SK-N-SH (cell line): ENCODE data around the gene ZNF121. TPM values are rescaled to one million over a fixed set of nuclear protein-coding genes. Genes with fewer than 3 reads are reported as not detected.

Experiments used
- CTCF ChIA-PET: fragments of 300-600, 350-600 bp; formaldehyde crosslinking; extraction: SDS; loops from one replicate; lab custom pipeline; 2021; lab: Yijun Ruan, JAX
- POLR2A ChIA-PET: fragments of 350-600 bp; sonication (Branson Sonifier 250); formaldehyde crosslinking; extraction: SDS; loops from one replicate; lab custom pipeline; 2020; ENCODE audit warnings: antibody characterized with exemption, inconsistent platforms; lab: Yijun Ruan, JAX
- DNase-seq: peaks from one replicate; pipeline ENCODE4 v3.0.0; 2012
- H2AFZ ChIP-seq: fragments of 200-600 bp; sonication (generic); 2 replicates; pipeline ENCODE4 v1.8.1; 2016; ENCODE audit warnings: antibody characterized with exemption, mild to moderate bottlenecking, low read depth
- H3F3A ChIP-seq: fragments of 200-600 bp; sonication (generic); replicated peaks from 2 replicates; pipeline ENCODE3; 2016; ENCODE audit warnings: antibody characterized with exemption, mild to moderate bottlenecking; ENCODE audit not compliant: insufficient read depth
- H3K27ac ChIP-seq, 2 experiments: fragments of 200-500 bp in 1 of 2; fragments of 200-600 bp in 1 of 2; sonication (Bioruptor generic) in 1 of 2; sonication (generic), shearing (Covaris generic) in 1 of 2; 2 replicates each; pipeline versions ENCODE4 v1.5.1 to v1.6.1; 2014 to 2016; ENCODE audit warnings: low read depth in 2 of 2, inconsistent platforms in 1 of 2, low read length in 1 of 2, mild to moderate bottlenecking in 1 of 2, mixed read lengths in 1 of 2
- H3K27me3 ChIP-seq: fragments of 200-600 bp; sonication (generic), shearing (Covaris generic); 2 replicates; pipeline ENCODE4 v1.6.1; 2016; ENCODE audit warnings: mixed run types; ENCODE audit not compliant: insufficient read depth
- H3K36me3 ChIP-seq, 2 experiments: fragments of 200-500 bp in 1 of 2; fragments of 200-600 bp in 1 of 2; sonication (Bioruptor generic) in 1 of 2; sonication (generic) in 1 of 2; replicated peaks in 1 of 2; 2 replicates each; pipeline versions ENCODE3 to v1.5.1; 2014 to 2016; ENCODE audit warnings: low read length in 1 of 2, mild to moderate bottlenecking in 1 of 2; ENCODE audit not compliant: insufficient read depth in 2 of 2, control insufficient read depth in 1 of 2
- H3K4me1 ChIP-seq, 2 experiments: fragments of 200-500 bp in 1 of 2; fragments of 200-600 bp in 1 of 2; sonication (Bioruptor generic) in 1 of 2; sonication (generic), shearing (Covaris generic) in 1 of 2; 2 replicates each; pipeline versions ENCODE4 v1.5.1 to v1.6.1; 2014 to 2016; ENCODE audit warnings: low read depth in 1 of 2, low read length in 1 of 2, mixed run types in 1 of 2; ENCODE audit not compliant: insufficient read depth in 2 of 2, control insufficient read depth in 1 of 2
- H3K4me2 ChIP-seq: fragments of 200-600 bp; sonication (generic), shearing (Covaris generic); 2 replicates; pipeline ENCODE4 v1.6.1; 2017; ENCODE audit warnings: mixed run types
- H3K4me3 ChIP-seq, 2 experiments: fragments of 200-500 bp in 1 of 2; fragments of 200-600 bp in 1 of 2; sonication (Bioruptor generic) in 1 of 2; sonication (generic), shearing (Covaris generic) in 1 of 2; 2 replicates each; pipeline versions ENCODE4 v1.5.1 to v1.8.1; 2014 to 2016; ENCODE audit warnings: low read depth in 2 of 2, inconsistent platforms in 1 of 2, low read length in 1 of 2, mild to moderate bottlenecking in 1 of 2, mixed read lengths in 1 of 2, moderate library complexity in 1 of 2
- H3K79me2 ChIP-seq: fragments of 200-600 bp; sonication (generic); 2 replicates; pipeline ENCODE4 v1.8.1; 2017; ENCODE audit warnings: mild to moderate bottlenecking; ENCODE audit not compliant: insufficient read depth
- H3K9ac ChIP-seq: fragments of 200-600 bp; sonication (generic); 2 replicates; pipeline ENCODE4 v1.6.1; 2017; ENCODE audit warnings: mixed run types
- H3K9me2 ChIP-seq: fragments of 200-600 bp; sonication (generic); 2 replicates; pipeline ENCODE4 v1.6.1; 2017; ENCODE audit warnings: mixed run types
- H3K9me3 ChIP-seq: fragments of 200-600 bp; sonication (generic); 2 replicates; pipeline ENCODE4 v1.6.1; 2017; ENCODE audit warnings: mixed run types, mild to moderate bottlenecking, moderate library complexity
- H4K20me1 ChIP-seq: fragments of 200-600 bp; sonication (generic); 2 replicates; pipeline ENCODE4 v1.6.1; 2017; ENCODE audit warnings: mild to moderate bottlenecking, mixed run types; ENCODE audit not compliant: insufficient read depth
- ELF1 ChIP-seq: IDR thresholded peaks from 2 replicates; pipeline ENCODE4 v1.4.0; 2012
- EZH2phosphoT487 ChIP-seq: fragments of 200-600 bp; sonication (generic); IDR thresholded peaks from 2 replicates; pipeline ENCODE4 v1.6.1; 2017; ENCODE audit warnings: low read depth, mixed run types, mild to moderate bottlenecking, antibody characterized with exemption, moderate library complexity, borderline replicate concordance
- FOSL2 ChIP-seq: IDR thresholded peaks from 2 replicates; pipeline ENCODE4 v1.4.0; 2012; ENCODE audit warnings: low read depth, mild to moderate bottlenecking, moderate library complexity, borderline replicate concordance
- IRF3 ChIP-seq: fragments of 150-350 bp; IDR thresholded peaks from 2 replicates; pipeline ENCODE4 v1.6.1; 2016; ENCODE audit warnings: mild to moderate bottlenecking, low read depth, low read length
- MAX ChIP-seq: IDR thresholded peaks from 2 replicates; pipeline ENCODE4 v1.4.0; 2012; ENCODE audit warnings: low read depth
- MXI1 ChIP-seq: IDR thresholded peaks from 2 replicates; pipeline ENCODE4 v1.6.1; 2012; ENCODE audit warnings: mild to moderate bottlenecking, low read depth, low read length, improper control_type of control experiment
- NRF1 ChIP-seq: IDR thresholded peaks from 2 replicates; pipeline ENCODE4 v1.6.1; 2012; ENCODE audit warnings: low read depth, mild to moderate bottlenecking, low read length
- PBX3 ChIP-seq: IDR thresholded peaks from 2 replicates; pipeline ENCODE4; 2012
- POLR2AphosphoS5 ChIP-seq: IDR thresholded peaks from 2 replicates; pipeline ENCODE4 v1.6.1; 2012; ENCODE audit warnings: low read depth, low read length
- RFX5 ChIP-seq: IDR thresholded peaks from 2 replicates; pipeline ENCODE4 v1.6.1; 2012; ENCODE audit warnings: mild to moderate bottlenecking, improper control_type of control experiment, low read length
- SIN3A ChIP-seq: IDR thresholded peaks from 2 replicates; pipeline ENCODE4 v1.6.1; 2012; ENCODE audit warnings: low read depth, mild to moderate bottlenecking, low read length, moderate library complexity, borderline replicate concordance
- TAF1 ChIP-seq: IDR thresholded peaks from 2 replicates; pipeline ENCODE4 v1.6.1; 2012; ENCODE audit warnings: low read depth, mild to moderate bottlenecking, low read length, moderate library complexity, borderline replicate concordance
- TCF12 ChIP-seq: IDR thresholded peaks from 2 replicates; pipeline ENCODE4 v1.4.0; 2012
- YY1 ChIP-seq: IDR thresholded peaks from 2 replicates; pipeline ENCODE4 v1.4.0; 2012; ENCODE audit warnings: low read depth, mild to moderate bottlenecking
- ZBTB33 ChIP-seq: IDR thresholded peaks from 2 replicates; pipeline ENCODE4 v1.4.0; 2012; ENCODE audit warnings: low read depth, borderline replicate concordance
- WGBS: methylation state at CpG from one replicate; pipeline ENCODE4 v1.1.6; 2017; ENCODE audit warnings: low lambda C conversion rate; 5-methylcytosine and 5-hydroxymethylcytosine counted together
- polyA plus RNA-seq, 3 experiments: library from polyadenylated mRNA; depleted of rRNA; stranded (reverse); fragments of >200 nt; gene quantifications; 2 replicates each; pipeline ENCODE4 v1.2.3, GENCODE V29; 2012

Gene ZNF121
- polyA plus RNA-seq, 1 of the 3 experiments (the other 2 are of a cell fraction): 1.8 TPM

- POLR2A ChIA-PET: interaction anchor here (0.8 to 2.0 kb wide), 4 partner anchors 146 to 205 kb away, joined by 3 to 15 read pairs (median 6); partner anchors contain the start of genes UBL5 and ZNF846
- Histone ChIP-seq H4K20me1 (no peaks in the 10 kb centered on the region), H3K27me3 (no peaks in the 10 kb centered on the region), H2AFZ (no peak overlapping the region), H3K4me1 (peaks cover 5 to 6% of the 10 kb centered on the region in 2 experiments; a peak in 2 of 4 replicates), H3K36me3 (peaks cover 12 to 21% of the 10 kb centered on the region in 2 experiments), H3F3A (peaks cover 10% of the 10 kb centered on the region), H3K9me2 (no peaks in the 10 kb centered on the region), H3K4me3 (no peak overlapping the region; a peak in 1 of 4 replicates), H3K79me2 (peaks cover 38% of the 10 kb centered on the region), H3K9ac (no peak overlapping the region), H3K4me2 (peak overlapping the region; percentile 62; the same call in 1 of the 2 replicates), H3K27ac (peak overlapping the region in 1 of 2 experiments; percentile 5; a peak in 2 of 4 replicates)
- 85% methylated on average over 2 of the region's 2 CpGs for WGBS
- CTCF ChIA-PET: interaction anchor here (0.7 to 2.3 kb wide), 4 partner anchors 146 to 174 kb away, joined by 3 to 10 read pairs (median 4); partner anchors contain the start of gene ZNF846
- no peak for DNase-seq
- no peak for TF ChIP-seq MAX
- TF ChIP-seq PBX3: no peak
- no peak for TF ChIP-seq ZBTB33
- no peak for TF ChIP-seq TAF1
- TF ChIP-seq, all 33 proteins: peak for 0
- no peaks in the 10 kb centered on the region for H3K9me3 ChIP-seq
Observed at GRCh38 chr19:9622531-9622930, 38.2 kb upstream of the ZNF121 start.

- DNase-seq: peak; percentile 86
- no peaks in the 10 kb centered on the region for H3K27me3 ChIP-seq
- peak within 1 kb of the TSS; percentile 90 for H3K4me2 ChIP-seq
- H3K9me2 ChIP-seq: no peaks in the 10 kb centered on the region
- H3F3A ChIP-seq: peaks cover 10% of the 10 kb centered on the region
- H3K36me3 ChIP-seq: peaks cover 14 to 30% of the 10 kb centered on the region in 2 experiments
- no peaks in the 10 kb centered on the region for H3K9me3 ChIP-seq
- peak within 1 kb of the TSS; percentile 70 to 95 for H3K4me3 ChIP-seq
- H2AFZ ChIP-seq: peak within 1 kb of the TSS; percentile 94
- ChIA-PET POLR2A (interaction anchor here (0.8 to 2.0 kb wide), 5 partner anchors 23 to 206 kb away, joined by 3 to 15 read pairs (median 4); partner anchors contain the start of genes UBL5 and ZNF846), CTCF (interaction anchor here (0.6 to 2.3 kb wide), 6 partner anchors 33 to 178 kb away, joined by 3 to 5 read pairs (median 4); partner anchors contain the start of genes ZNF121 and ZNF846)
- WGBS: 5% methylated on average over 15 of the region's 33 CpGs
- H3K4me1 ChIP-seq: peaks cover 5 to 6% of the 10 kb centered on the region in 2 experiments; a peak in 2 of 4 replicates
- H4K20me1 ChIP-seq: no peaks in the 10 kb centered on the region
- peak within 1 kb of the TSS; percentile 84 to 96 for H3K27ac ChIP-seq
- peaks cover 40% of the 10 kb centered on the region for H3K79me2 ChIP-seq
- peak within 1 kb of the TSS; percentile 87 for H3K9ac ChIP-seq
- TF ChIP-seq MXI1: peak; percentile 57; the same call in 1 of the 2 replicates
- no peak for TF ChIP-seq FOSL2
- no peak for TF ChIP-seq ELF1
- peak; percentile 97 for TF ChIP-seq YY1
- TF ChIP-seq POLR2AphosphoS5: peak; percentile 76
- TF ChIP-seq TAF1: peak; percentile 86
- TF ChIP-seq NRF1: no peak
- TF ChIP-seq TCF12: 0 out of 2 replicates have a peak, but pooled peaks have one; percentile 7
- no peak for TF ChIP-seq EZH2phosphoT487
- TF ChIP-seq RFX5: peak; percentile 48; the same call in 1 of the 2 replicates
- TF ChIP-seq MAX: peak; percentile 55
- TF ChIP-seq SIN3A: peak; percentile 22; the same call in 1 of the 2 replicates
- TF ChIP-seq IRF3: no peak
Observed at GRCh38 chr19:9621156-9622037, 37.1 kb upstream of the ZNF121 start, which contains the start of gene ZNF561. ZNF561 (minus strand) TSS chr19:9621232; CDS start chr19:9619456, 1,776 bp downstream.
